ENCODE results near the gene KRTAP10-1. TPM values are rescaled to one million over a fixed set of nuclear protein-coding genes. Genes with fewer than 3 reads are reported as not detected.

Gene KRTAP10-1, protein sequence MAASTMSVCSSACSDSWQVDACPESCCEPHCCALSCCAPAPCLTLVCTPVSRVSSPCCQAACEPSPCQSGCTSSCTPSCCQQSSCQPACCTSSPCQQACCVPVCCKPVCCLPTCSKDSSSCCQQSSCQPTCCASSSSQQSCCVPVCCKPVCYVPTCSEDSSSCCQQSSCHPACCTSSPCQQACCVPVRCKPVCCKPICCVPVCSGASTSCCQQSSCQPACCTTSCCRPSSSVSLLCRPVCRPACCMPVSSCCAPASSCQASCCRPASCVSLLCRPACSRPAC
- total RNA-seq (2022) (not detected in 2 replicates), Bru-seq, nascent RNA (not detected), BruChase-seq, experiment 1, labeled RNA remaining after a 6-hour chase (not detected), BruChase-seq, experiment 2, labeled RNA remaining after a 2-hour chase (not detected)
- long read RNA-seq = 0 reads

DNA sequence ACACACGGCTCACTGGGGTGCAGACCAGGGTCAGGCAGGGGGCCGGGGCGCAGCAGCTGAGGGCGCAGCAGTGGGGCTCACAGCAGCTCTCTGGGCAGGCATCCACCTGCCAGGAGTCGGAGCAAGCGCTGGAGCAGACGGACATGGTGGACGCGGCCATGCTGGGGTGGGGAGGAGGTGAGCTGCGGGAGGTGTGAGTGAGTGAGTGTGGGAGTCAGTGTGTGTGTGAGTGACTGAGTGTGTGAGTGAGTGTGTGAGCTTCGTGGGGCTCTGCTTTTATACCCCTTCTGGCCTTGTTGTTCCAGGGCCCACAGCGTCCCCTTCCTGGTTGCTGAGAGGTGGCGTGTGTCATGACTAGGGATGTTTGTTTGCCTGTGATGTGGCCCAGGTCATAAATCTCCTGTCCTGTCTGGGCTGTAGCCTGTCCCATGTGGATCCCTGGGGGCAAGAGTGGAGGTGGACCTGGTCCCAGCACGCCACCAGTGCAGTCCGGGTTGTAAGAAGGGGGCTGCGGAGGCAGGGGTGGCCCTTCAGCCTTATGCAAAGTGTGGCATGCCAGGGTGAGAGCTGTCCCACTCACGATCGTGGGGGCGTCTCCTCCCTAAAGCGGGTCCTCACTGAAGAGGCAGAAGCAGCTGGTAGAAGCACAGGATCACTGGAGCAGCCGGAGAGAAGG, at the start of gene KRTAP10-1:
Gene KRTAP10-1, minus strand, starts transcription at position 205 of the 676 bp plus-strand sequence. Its CDS starts 45 bp downstream, at position 160.
- no peaks in the 10 kb centered on the region for H3K9me3 Mint-ChIP-seq (ENCODE audit: unreplicated experiment)

DNA sequence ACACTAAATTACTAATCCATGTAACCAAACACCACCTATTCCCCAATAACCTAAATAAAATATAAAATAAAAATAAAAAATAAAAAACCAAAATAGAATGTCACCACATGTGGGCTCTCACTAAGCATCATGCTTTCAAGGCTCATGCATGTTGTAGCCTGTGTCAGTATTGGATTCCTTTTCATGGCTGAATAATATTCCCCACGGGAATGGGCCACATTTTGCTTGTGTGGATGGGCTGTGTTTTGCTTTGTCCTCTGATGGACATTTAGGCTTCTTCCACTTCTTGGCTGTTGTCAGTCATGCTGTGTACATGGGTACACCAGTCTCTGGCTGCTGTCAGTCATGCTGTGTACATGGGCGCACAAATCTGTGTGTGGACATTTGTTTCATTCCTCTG, 49.1 kb upstream of the KRTAP10-1 start:
- peaks cover 51% of the 10 kb centered on the region for H3K27me3 Mint-ChIP-seq (ENCODE audit: insufficient read depth, unreplicated experiment)
- CTCF ChIA-PET = no interaction called here
- BruUV-seq (replicated peaks) = no TSS peak

More for the DNA sequence above, at the start of gene KRTAP10-1:
- Mint-ChIP-seq H3K36me3 (ENCODE audit: insufficient read depth, unreplicated experiment) (no peaks in the 10 kb centered on the region), H3K4me1 (ENCODE audit: insufficient read depth, unreplicated experiment) (peaks cover 5% of the 10 kb centered on the region), H3K27ac (ENCODE audit: low read depth, unreplicated experiment) (no peak within 1 kb of the TSS), H3K4me3 (ENCODE audit: unreplicated experiment) (no peak within 1 kb of the TSS), H3K27me3 (ENCODE audit: insufficient read depth, unreplicated experiment) (peaks cover 15% of the 10 kb centered on the region)
- TF ChIP-seq, protein P1, sequence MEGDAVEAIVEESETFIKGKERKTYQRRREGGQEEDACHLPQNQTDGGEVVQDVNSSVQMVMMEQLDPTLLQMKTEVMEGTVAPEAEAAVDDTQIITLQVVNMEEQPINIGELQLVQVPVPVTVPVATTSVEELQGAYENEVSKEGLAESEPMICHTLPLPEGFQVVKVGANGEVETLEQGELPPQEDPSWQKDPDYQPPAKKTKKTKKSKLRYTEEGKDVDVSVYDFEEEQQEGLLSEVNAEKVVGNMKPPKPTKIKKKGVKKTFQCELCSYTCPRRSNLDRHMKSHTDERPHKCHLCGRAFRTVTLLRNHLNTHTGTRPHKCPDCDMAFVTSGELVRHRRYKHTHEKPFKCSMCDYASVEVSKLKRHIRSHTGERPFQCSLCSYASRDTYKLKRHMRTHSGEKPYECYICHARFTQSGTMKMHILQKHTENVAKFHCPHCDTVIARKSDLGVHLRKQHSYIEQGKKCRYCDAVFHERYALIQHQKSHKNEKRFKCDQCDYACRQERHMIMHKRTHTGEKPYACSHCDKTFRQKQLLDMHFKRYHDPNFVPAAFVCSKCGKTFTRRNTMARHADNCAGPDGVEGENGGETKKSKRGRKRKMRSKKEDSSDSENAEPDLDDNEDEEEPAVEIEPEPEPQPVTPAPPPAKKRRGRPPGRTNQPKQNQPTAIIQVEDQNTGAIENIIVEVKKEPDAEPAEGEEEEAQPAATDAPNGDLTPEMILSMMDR (IDR thresholded peaks at IDR 0.05; ENCODE audit: unreplicated experiment) = no peak
- ChIA-PET CTCF (no interaction called here), POLR2A (no interaction called here)
- DNase-seq (ENCODE audit: unreplicated experiment) = no peak
- intact Hi-C loops (cut with micrococcal nuclease) = no loop called here
- no TSS peak for BruUV-seq (replicated peaks)

DNA sequence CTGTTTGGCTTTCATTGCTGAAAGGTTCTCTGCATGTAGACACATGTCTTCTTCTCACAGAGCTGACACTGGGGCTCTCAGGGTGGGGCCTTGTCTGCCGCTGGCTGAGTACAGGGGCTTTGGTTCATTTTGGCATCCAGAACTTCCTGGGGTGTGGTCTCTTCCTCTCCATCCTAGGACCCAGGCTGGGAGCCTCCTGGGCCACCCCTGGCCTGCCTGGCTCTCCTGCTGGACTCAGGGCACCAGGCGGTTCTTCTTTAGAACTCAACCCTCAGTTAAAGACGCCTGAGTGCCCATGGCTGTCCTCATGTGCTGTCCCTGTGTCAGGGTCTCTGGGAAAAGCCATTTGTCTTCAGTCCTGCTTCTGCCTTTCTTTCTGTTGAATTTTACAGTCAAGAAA, 45.9 kb upstream of the KRTAP10-1 start:
- no peaks in the 10 kb centered on the region for H3K4me1 Mint-ChIP-seq (ENCODE audit: insufficient read depth, unreplicated experiment)
- no peak overlapping the region for H3K4me3 Mint-ChIP-seq (ENCODE audit: unreplicated experiment)
- TF ChIP-seq, protein P1 (IDR thresholded peaks at IDR 0.05; ENCODE audit: unreplicated experiment) = no peak
- no peak for DNase-seq (ENCODE audit: unreplicated experiment)
- H3K9me3 Mint-ChIP-seq (ENCODE audit: unreplicated experiment) = peaks cover 8% of the 10 kb centered on the region
- POLR2A ChIA-PET = no interaction called here
- H3K27me3 Mint-ChIP-seq (ENCODE audit: insufficient read depth, unreplicated experiment) = peaks cover 61% of the 10 kb centered on the region
- H3K27ac Mint-ChIP-seq (ENCODE audit: low read depth, unreplicated experiment) = no peak overlapping the region
- no TSS peak for BruUV-seq (replicated peaks)
- CTCF ChIA-PET = no interaction called here
- intact Hi-C loops (cut with micrococcal nuclease) = no loop called here
- no peaks in the 10 kb centered on the region for H3K36me3 Mint-ChIP-seq (ENCODE audit: insufficient read depth, unreplicated experiment)

More for the DNA sequence above, 49.1 kb upstream of the KRTAP10-1 start:
- Mint-ChIP-seq H3K4me1 (ENCODE audit: insufficient read depth, unreplicated experiment) (no peaks in the 10 kb centered on the region), H3K27ac (ENCODE audit: low read depth, unreplicated experiment) (no peak overlapping the region), H3K36me3 (ENCODE audit: insufficient read depth, unreplicated experiment) (peaks cover 5% of the 10 kb centered on the region), H3K4me3 (ENCODE audit: unreplicated experiment) (no peak overlapping the region), H3K9me3 (ENCODE audit: unreplicated experiment) (no peaks in the 10 kb centered on the region)
- POLR2A ChIA-PET = no interaction called here
- intact Hi-C loops (cut with micrococcal nuclease) = no loop called here
- no peak for DNase-seq (ENCODE audit: unreplicated experiment)
- TF ChIP-seq, protein P1 (IDR thresholded peaks at IDR 0.05; ENCODE audit: unreplicated experiment) = no peak

DNA sequence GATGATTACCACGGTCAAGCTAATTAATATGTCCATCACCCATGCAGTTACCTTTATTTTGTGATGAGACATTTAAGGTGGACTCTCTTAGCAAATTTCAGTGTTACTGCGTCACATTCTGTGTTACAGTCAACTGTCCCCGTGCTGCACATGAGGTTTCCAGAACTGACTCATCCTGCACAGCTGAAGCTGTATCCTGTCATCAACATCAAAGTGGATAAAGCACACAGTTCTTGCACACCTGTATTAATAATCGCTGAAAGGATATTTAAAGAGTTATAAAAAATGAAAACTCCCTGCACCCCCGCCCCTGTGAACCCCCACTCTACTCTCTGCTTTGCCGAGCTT, 43.8 kb upstream of the KRTAP10-1 start:
- no peak overlapping the region for H3K27ac Mint-ChIP-seq (ENCODE audit: low read depth, unreplicated experiment)
- no peaks in the 10 kb centered on the region for H3K36me3 Mint-ChIP-seq (ENCODE audit: insufficient read depth, unreplicated experiment)
- TF ChIP-seq, protein P1 (IDR thresholded peaks at IDR 0.05; ENCODE audit: unreplicated experiment) = no peak
- BruUV-seq (replicated peaks) = no TSS peak
- intact Hi-C loops (cut with micrococcal nuclease) = no loop called here
- peaks cover 8% of the 10 kb centered on the region for H3K9me3 Mint-ChIP-seq (ENCODE audit: unreplicated experiment)
- H3K27me3 Mint-ChIP-seq (ENCODE audit: insufficient read depth, unreplicated experiment) = peaks cover 62% of the 10 kb centered on the region
- no peaks in the 10 kb centered on the region for H3K4me1 Mint-ChIP-seq (ENCODE audit: insufficient read depth, unreplicated experiment)
- POLR2A ChIA-PET = interaction anchor here (0.5 kb wide), 1 partner anchor 27 kb away, joined by 3 read pairs; no protein-coding TSS in a partner anchor
- CTCF ChIA-PET = interaction anchor here (0.6 kb wide), 1 partner anchor 240 kb away, joined by 3 read pairs; no protein-coding TSS in a partner anchor
- DNase-seq (ENCODE audit: unreplicated experiment) = no peak
- H3K4me3 Mint-ChIP-seq (ENCODE audit: unreplicated experiment) = no peak overlapping the region

All from MCF 10A (cell line).